WTC11 (cell line): ENCODE results near the gene FAM110A. TPM values are rescaled to one million over a fixed set of nuclear protein-coding genes. Genes with fewer than 3 reads are reported as not detected.

Source experiments
- ATAC-seq: fragments of 200-7000 bp; cut with Tn5 transposase; 2 replicates; pipeline ENCODE4 v1.10.0; 2021; ENCODE audit warnings: mild to moderate bottlenecking, moderate library complexity
- CTCF ChIA-PET: fragments of 300-600 bp; sonication (Branson Sonifier 250); formaldehyde crosslinking; loops from one replicate; lab custom pipeline; 2021; ENCODE audit warnings: antibody characterized with exemption; lab: Charles Lee
- POLR2A ChIA-PET: fragments of 350-600 bp; sonication (Branson Sonifier 250); formaldehyde crosslinking; loops from one replicate; lab custom pipeline; 2021; ENCODE audit warnings: antibody characterized with exemption; lab: Charles Lee
- DNase-seq: peaks from one replicate; pipeline ENCODE4 v3.0.0; 2021; ENCODE audit warnings: low spot score
- H3K27ac Mint-ChIP-seq: 2 replicates; pipeline ENCODE4 v1.8.0; 2021; ENCODE audit warnings: mixed read lengths
- H3K27me3 Mint-ChIP-seq: 2 replicates; pipeline ENCODE4 v1.8.0; 2021; ENCODE audit warnings: low read depth, mild to moderate bottlenecking, moderate library complexity, mixed read lengths
- H3K36me3 Mint-ChIP-seq: 2 replicates; pipeline ENCODE4 v1.8.0; 2021; ENCODE audit warnings: mixed read lengths
- H3K4me1 Mint-ChIP-seq: 2 replicates; pipeline ENCODE4 v1.8.0; 2022; ENCODE audit warnings: mixed read lengths
- H3K4me3 Mint-ChIP-seq: 2 replicates; pipeline ENCODE4 v1.8.0; 2021; ENCODE audit warnings: mild to moderate bottlenecking, moderate library complexity, mixed read lengths
- H3K9me3 Mint-ChIP-seq: 2 replicates; pipeline ENCODE4 v1.8.0; 2021; ENCODE audit warnings: mixed read lengths
- ELF4 ChIP-seq: sonication (generic); formaldehyde crosslinking; IDR thresholded peaks from 2 replicates; pipeline ENCODE4 v1.8.1; 2022; ENCODE audit warnings: low read depth, mild to moderate bottlenecking, moderate library complexity, missing genetic modification reagents
- GABPB1 ChIP-seq: sonication (generic); formaldehyde crosslinking; IDR thresholded peaks from 2 replicates; pipeline ENCODE4 v1.8.1; 2023; ENCODE audit warnings: mild to moderate bottlenecking, missing genetic modification reagents
- GTF2I ChIP-seq: fragments of 250-450 bp; sonication (Bioruptor Pico); conservative IDR thresholded peaks from 2 replicates; pipeline ENCODE4 v1.4.0; 2021; ENCODE audit warnings: mild to moderate bottlenecking
- JAZF1 ChIP-seq: fragments of 250-450 bp; sonication (Bioruptor Pico); IDR thresholded peaks from 2 replicates; pipeline ENCODE4 v1.9.0; 2021; ENCODE audit warnings: moderate library complexity, mild to moderate bottlenecking, inconsistent platforms
- JUN ChIP-seq: sonication (generic); formaldehyde crosslinking; IDR thresholded peaks from 2 replicates; pipeline ENCODE4 v1.8.0; 2023; ENCODE audit warnings: mild to moderate bottlenecking, missing genetic modification reagents
- RORB ChIP-seq: fragments of 250-450 bp; sonication (Bioruptor Pico); IDR thresholded peaks from 2 replicates; pipeline ENCODE4 v1.9.0; 2021; ENCODE audit warnings: mild to moderate bottlenecking
- SOX15 ChIP-seq: fragments of 250-450 bp; sonication (Bioruptor Pico); IDR thresholded peaks from 2 replicates; pipeline ENCODE4 v1.9.0; 2021; ENCODE audit warnings: mild to moderate bottlenecking
- ZNF121 ChIP-seq: sonication (generic); formaldehyde crosslinking; IDR thresholded peaks from 2 replicates; pipeline ENCODE4 v1.8.0; 2023; ENCODE audit warnings: missing genetic modification reagents
- ZNF416 ChIP-seq: fragments of 250-450 bp; sonication (Bioruptor Pico); IDR thresholded peaks from 2 replicates; pipeline ENCODE4 v1.9.0; 2021; ENCODE audit warnings: mild to moderate bottlenecking, inconsistent platforms
- total RNA-seq: library from RNA; stranded (reverse); gene quantifications from 3 replicates; pipeline ENCODE4 v1.2.3, GENCODE V29; 2021
- TF ChIP-seq, protein P1 (sequence below): fragments of 250-450 bp; sonication (Bioruptor Pico); IDR thresholded peaks from 2 replicates; pipeline ENCODE4 v1.8.0; 2021; ENCODE audit warnings: mild to moderate bottlenecking
- TF ChIP-seq, protein P2 (sequence below): sonication (generic); formaldehyde crosslinking; IDR thresholded peaks from 2 replicates; pipeline ENCODE4 v1.8.0; 2023; ENCODE audit warnings: missing genetic modification reagents
- TF ChIP-seq, protein P3 (sequence below): fragments of 250-450 bp; sonication (Bioruptor Pico); conservative IDR thresholded peaks from 2 replicates; pipeline ENCODE4 v1.9.0; 2021; ENCODE audit warnings: mild to moderate bottlenecking
- TF ChIP-seq, protein P4 (sequence below): sonication (generic); formaldehyde crosslinking; IDR thresholded peaks from 2 replicates; pipeline ENCODE4 v1.8.0; 2022; ENCODE audit warnings: mild to moderate bottlenecking, missing genetic modification reagents
- TF ChIP-seq, protein P5 (sequence below): fragments of 200-600 bp; IDR thresholded peaks from 2 replicates; pipeline ENCODE4 v1.8.0; 2022; ENCODE audit warnings: antibody characterized with exemption
- TF ChIP-seq, protein P6 (sequence below): sonication (generic); formaldehyde crosslinking; IDR thresholded peaks from 2 replicates; pipeline ENCODE4 v1.8.0; 2023; ENCODE audit warnings: missing genetic modification reagents, mild to moderate bottlenecking, borderline replicate concordance
- TF ChIP-seq, protein P7 (sequence below): sonication (generic); formaldehyde crosslinking; IDR thresholded peaks from 2 replicates; pipeline ENCODE4 v1.8.0; 2022; ENCODE audit warnings: mild to moderate bottlenecking, missing genetic modification reagents
- TF ChIP-seq, protein P8 (sequence below): sonication (generic); formaldehyde crosslinking; IDR thresholded peaks from 2 replicates; pipeline ENCODE4 v1.8.1; 2022; ENCODE audit warnings: mild to moderate bottlenecking, moderate library complexity, missing genetic modification reagents

Gene FAM110A
- total RNA-seq, 1 experiment from 2014 or later, result 18.8 TPM

DNA sequence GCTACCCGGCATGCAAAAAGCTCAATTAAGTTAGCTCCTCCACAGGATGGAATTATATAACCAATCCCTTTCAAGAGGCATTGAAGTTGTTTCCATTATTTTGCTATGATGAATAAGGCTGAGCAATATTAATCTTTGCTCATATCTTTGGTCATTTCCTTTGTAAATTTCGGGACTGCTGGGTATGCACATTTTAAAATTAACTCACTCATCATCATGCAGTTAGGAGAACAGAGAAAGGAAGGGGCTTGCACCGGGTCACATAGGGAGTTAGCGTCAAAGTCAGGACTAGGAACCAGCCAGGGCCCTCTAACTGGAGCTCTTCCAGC, 430 bp upstream of the FAM110A start:
- Mint-ChIP-seq H3K4me3 (peak overlapping the region; percentile 76), H3K9me3 (peaks cover 7% of the 10 kb centered on the region), H3K4me1 (peaks cover 12% of the 10 kb centered on the region), H3K27ac (no peak overlapping the region), H3K36me3 (peaks cover 4% of the 10 kb centered on the region), H3K27me3 (peaks cover 20% of the 10 kb centered on the region)
- ATAC-seq, result no peak
- DNase-seq, result no peak
- ChIA-PET POLR2A (interaction anchor here (0.8 to 1.1 kb wide), 2 partner anchors 10 to 11 kb away, joined by 3 to 4 read pairs; no protein-coding TSS in a partner anchor), CTCF (interaction anchor here (0.5 to 4.5 kb wide), 16 partner anchors 11 to 1693 kb away, joined by 3 to 30 read pairs (median 7); no protein-coding TSS in a partner anchor)
- TF ChIP-seq, protein P1, sequence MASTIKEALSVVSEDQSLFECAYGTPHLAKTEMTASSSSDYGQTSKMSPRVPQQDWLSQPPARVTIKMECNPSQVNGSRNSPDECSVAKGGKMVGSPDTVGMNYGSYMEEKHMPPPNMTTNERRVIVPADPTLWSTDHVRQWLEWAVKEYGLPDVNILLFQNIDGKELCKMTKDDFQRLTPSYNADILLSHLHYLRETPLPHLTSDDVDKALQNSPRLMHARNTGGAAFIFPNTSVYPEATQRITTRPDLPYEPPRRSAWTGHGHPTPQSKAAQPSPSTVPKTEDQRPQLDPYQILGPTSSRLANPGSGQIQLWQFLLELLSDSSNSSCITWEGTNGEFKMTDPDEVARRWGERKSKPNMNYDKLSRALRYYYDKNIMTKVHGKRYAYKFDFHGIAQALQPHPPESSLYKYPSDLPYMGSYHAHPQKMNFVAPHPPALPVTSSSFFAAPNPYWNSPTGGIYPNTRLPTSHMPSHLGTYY, result no peak
- no peak for TF ChIP-seq JUN (CRISPR knock-in tag)
- TF ChIP-seq, protein P2, sequence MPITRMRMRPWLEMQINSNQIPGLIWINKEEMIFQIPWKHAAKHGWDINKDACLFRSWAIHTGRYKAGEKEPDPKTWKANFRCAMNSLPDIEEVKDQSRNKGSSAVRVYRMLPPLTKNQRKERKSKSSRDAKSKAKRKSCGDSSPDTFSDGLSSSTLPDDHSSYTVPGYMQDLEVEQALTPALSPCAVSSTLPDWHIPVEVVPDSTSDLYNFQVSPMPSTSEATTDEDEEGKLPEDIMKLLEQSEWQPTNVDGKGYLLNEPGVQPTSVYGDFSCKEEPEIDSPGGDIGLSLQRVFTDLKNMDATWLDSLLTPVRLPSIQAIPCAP (CRISPR knock-in tag), result no peak
- TF ChIP-seq ZNF416 (CRISPR knock-in tag), result no peak
- TF ChIP-seq ZNF121 (CRISPR knock-in tag), result no peak
- TF ChIP-seq, protein P3, sequence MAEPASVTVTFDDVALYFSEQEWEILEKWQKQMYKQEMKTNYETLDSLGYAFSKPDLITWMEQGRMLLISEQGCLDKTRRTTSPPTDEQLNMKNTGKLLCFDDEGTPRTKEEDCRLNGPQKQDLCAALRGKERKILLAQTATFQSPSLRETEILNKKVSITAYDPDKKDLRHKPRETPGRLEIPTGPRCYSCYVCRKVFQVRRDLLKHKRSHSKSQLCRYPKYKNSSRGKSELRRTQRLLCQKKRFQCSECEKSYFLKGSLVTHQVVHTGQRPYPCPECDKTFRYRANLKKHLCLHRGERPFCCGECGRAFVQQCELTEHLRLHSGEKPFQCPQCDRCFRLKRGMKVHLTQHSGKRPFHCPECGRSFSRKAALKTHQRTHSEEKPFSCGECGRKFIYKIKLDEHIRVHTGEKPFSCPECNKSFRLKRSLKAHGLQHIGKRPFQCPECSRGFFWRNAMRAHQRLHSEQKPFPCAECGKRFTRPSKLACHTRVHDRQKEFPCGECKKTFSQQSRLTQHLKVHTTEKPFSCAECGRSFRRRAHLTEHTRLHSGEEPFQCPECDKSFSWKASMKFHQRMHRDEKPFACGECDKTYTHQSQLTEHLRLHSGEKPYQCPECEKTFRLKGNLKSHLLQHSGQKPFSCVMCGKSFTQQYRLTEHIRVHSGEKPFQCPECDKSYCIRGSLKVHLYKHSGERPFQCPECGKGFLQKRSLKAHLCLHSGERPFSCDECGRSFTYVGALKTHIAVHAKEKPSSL (CRISPR knock-in tag), result no peak
- no peak for TF ChIP-seq GABPB1 (CRISPR knock-in tag)
- TF ChIP-seq, protein P4, sequence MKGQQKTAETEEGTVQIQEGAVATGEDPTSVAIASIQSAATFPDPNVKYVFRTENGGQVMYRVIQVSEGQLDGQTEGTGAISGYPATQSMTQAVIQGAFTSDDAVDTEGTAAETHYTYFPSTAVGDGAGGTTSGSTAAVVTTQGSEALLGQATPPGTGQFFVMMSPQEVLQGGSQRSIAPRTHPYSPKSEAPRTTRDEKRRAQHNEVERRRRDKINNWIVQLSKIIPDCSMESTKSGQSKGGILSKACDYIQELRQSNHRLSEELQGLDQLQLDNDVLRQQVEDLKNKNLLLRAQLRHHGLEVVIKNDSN, result no peak
- TF ChIP-seq, protein P5, sequence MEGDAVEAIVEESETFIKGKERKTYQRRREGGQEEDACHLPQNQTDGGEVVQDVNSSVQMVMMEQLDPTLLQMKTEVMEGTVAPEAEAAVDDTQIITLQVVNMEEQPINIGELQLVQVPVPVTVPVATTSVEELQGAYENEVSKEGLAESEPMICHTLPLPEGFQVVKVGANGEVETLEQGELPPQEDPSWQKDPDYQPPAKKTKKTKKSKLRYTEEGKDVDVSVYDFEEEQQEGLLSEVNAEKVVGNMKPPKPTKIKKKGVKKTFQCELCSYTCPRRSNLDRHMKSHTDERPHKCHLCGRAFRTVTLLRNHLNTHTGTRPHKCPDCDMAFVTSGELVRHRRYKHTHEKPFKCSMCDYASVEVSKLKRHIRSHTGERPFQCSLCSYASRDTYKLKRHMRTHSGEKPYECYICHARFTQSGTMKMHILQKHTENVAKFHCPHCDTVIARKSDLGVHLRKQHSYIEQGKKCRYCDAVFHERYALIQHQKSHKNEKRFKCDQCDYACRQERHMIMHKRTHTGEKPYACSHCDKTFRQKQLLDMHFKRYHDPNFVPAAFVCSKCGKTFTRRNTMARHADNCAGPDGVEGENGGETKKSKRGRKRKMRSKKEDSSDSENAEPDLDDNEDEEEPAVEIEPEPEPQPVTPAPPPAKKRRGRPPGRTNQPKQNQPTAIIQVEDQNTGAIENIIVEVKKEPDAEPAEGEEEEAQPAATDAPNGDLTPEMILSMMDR, result no peak
- no peak for TF ChIP-seq RORB (CRISPR knock-in tag)
- no peak for TF ChIP-seq ELF4 (CRISPR knock-in tag)
- TF ChIP-seq, protein P6, sequence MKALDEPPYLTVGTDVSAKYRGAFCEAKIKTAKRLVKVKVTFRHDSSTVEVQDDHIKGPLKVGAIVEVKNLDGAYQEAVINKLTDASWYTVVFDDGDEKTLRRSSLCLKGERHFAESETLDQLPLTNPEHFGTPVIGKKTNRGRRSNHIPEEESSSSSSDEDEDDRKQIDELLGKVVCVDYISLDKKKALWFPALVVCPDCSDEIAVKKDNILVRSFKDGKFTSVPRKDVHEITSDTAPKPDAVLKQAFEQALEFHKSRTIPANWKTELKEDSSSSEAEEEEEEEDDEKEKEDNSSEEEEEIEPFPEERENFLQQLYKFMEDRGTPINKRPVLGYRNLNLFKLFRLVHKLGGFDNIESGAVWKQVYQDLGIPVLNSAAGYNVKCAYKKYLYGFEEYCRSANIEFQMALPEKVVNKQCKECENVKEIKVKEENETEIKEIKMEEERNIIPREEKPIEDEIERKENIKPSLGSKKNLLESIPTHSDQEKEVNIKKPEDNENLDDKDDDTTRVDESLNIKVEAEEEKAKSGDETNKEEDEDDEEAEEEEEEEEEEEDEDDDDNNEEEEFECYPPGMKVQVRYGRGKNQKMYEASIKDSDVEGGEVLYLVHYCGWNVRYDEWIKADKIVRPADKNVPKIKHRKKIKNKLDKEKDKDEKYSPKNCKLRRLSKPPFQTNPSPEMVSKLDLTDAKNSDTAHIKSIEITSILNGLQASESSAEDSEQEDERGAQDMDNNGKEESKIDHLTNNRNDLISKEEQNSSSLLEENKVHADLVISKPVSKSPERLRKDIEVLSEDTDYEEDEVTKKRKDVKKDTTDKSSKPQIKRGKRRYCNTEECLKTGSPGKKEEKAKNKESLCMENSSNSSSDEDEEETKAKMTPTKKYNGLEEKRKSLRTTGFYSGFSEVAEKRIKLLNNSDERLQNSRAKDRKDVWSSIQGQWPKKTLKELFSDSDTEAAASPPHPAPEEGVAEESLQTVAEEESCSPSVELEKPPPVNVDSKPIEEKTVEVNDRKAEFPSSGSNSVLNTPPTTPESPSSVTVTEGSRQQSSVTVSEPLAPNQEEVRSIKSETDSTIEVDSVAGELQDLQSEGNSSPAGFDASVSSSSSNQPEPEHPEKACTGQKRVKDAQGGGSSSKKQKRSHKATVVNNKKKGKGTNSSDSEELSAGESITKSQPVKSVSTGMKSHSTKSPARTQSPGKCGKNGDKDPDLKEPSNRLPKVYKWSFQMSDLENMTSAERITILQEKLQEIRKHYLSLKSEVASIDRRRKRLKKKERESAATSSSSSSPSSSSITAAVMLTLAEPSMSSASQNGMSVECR (CRISPR knock-in tag), result no peak
- TF ChIP-seq SOX15 (CRISPR knock-in tag), result no peak
- TF ChIP-seq GTF2I (CRISPR knock-in tag), result no peak
- TF ChIP-seq, protein P7, sequence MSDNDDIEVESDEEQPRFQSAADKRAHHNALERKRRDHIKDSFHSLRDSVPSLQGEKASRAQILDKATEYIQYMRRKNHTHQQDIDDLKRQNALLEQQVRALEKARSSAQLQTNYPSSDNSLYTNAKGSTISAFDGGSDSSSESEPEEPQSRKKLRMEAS (CRISPR knock-in tag), result no peak
- TF ChIP-seq, protein P8, sequence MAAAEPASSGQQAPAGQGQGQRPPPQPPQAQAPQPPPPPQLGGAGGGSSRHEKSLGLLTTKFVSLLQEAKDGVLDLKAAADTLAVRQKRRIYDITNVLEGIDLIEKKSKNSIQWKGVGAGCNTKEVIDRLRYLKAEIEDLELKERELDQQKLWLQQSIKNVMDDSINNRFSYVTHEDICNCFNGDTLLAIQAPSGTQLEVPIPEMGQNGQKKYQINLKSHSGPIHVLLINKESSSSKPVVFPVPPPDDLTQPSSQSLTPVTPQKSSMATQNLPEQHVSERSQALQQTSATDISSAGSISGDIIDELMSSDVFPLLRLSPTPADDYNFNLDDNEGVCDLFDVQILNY (CRISPR knock-in tag), result no peak
- no peak for TF ChIP-seq JAZF1 (CRISPR knock-in tag)
